ENCODE data around the gene DPYD. TPM values are rescaled to one million over a fixed set of nuclear protein-coding genes. Genes with fewer than 3 reads are reported as not detected.

DPYD gene
- total RNA-seq, 1 experiment from 2014 or later = 0.46 TPM

DNA sequence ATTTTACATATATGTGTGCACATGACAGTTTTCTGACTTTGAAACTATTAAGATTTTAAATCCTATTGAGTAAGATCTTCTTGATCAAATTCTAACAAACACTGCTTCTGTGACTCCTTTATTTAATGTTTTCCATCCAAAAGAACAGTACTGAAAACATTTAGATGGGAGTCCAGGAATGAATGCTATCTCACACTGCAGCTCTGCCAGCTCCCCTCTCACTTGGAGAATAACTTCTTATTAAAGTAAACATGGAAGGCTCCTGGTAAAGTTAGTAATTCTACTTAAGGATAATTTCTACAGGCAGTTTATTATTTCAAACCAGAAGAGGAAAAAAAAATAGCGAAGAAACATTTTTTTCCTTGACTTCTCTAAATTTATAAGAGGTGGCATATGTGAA, 349.1 kb downstream of the DPYD start (continued):
- TF ChIP-seq, protein P1, sequence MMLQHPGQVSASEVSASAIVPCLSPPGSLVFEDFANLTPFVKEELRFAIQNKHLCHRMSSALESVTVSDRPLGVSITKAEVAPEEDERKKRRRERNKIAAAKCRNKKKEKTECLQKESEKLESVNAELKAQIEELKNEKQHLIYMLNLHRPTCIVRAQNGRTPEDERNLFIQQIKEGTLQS (CRISPR knock-in tag; conservative IDR thresholded peaks at IDR 0.05) = no peak
- TF ChIP-seq, protein P2, sequence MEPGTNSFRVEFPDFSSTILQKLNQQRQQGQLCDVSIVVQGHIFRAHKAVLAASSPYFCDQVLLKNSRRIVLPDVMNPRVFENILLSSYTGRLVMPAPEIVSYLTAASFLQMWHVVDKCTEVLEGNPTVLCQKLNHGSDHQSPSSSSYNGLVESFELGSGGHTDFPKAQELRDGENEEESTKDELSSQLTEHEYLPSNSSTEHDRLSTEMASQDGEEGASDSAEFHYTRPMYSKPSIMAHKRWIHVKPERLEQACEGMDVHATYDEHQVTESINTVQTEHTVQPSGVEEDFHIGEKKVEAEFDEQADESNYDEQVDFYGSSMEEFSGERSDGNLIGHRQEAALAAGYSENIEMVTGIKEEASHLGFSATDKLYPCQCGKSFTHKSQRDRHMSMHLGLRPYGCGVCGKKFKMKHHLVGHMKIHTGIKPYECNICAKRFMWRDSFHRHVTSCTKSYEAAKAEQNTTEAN (CRISPR knock-in tag; IDR thresholded peaks at IDR 0.05) = no peak

DNA sequence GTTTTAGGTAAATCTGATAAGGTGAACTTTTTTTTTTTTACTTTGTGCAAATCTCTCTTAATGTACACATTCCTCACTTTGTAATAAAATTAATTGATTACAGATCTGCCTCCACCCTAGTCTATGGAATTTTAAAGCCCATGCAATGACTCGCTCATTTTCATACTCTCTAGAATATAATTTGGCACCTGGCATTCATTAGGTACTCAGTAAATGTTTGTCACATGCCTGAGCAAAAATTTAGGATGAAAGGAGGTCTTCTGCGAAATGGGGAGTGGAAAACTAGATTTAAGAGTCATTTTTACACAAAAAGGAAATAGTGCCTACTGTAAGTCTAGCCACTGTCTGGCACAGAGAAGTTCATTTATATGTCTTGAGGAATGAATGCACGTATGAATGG, 350.1 kb downstream of the DPYD start:
- Mint-ChIP-seq H3K36me3 (no peaks in the 10 kb centered on the region), H3K4me3 (no peak overlapping the region), H3K27me3 (ENCODE audit: low read depth) (no peaks in the 10 kb centered on the region; the same call in 1 of the 2 replicates), H3K9me3 (no peaks in the 10 kb centered on the region), H3K27ac (no peak overlapping the region), H3K4me1 (peaks cover 18% of the 10 kb centered on the region)
- TF ChIP-seq, protein P3, sequence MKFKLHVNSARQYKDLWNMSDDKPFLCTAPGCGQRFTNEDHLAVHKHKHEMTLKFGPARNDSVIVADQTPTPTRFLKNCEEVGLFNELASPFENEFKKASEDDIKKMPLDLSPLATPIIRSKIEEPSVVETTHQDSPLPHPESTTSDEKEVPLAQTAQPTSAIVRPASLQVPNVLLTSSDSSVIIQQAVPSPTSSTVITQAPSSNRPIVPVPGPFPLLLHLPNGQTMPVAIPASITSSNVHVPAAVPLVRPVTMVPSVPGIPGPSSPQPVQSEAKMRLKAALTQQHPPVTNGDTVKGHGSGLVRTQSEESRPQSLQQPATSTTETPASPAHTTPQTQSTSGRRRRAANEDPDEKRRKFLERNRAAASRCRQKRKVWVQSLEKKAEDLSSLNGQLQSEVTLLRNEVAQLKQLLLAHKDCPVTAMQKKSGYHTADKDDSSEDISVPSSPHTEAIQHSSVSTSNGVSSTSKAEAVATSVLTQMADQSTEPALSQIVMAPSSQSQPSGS (CRISPR knock-in tag; IDR thresholded peaks at IDR 0.05; ENCODE audit: borderline replicate concordance, low read depth) = no peak
- no peak for TF ChIP-seq MYBL2 (CRISPR knock-in tag; IDR thresholded peaks at IDR 0.05)
- TF ChIP-seq ETV6 (CRISPR knock-in tag; IDR thresholded peaks at IDR 0.05) = no peak
- TF ChIP-seq, protein P4, sequence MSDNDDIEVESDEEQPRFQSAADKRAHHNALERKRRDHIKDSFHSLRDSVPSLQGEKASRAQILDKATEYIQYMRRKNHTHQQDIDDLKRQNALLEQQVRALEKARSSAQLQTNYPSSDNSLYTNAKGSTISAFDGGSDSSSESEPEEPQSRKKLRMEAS (CRISPR knock-in tag; IDR thresholded peaks at IDR 0.05) = no peak
- TF ChIP-seq ATF1 (CRISPR knock-in tag; IDR thresholded peaks at IDR 0.05) = no peak
- no peak for TF ChIP-seq ZNF121 (CRISPR knock-in tag; IDR thresholded peaks at IDR 0.05)
- ChIA-PET POLR2A (no interaction called here), CTCF (no interaction called here)
- no peak for ATAC-seq
- no peak for DNase-seq (ENCODE audit: low spot score)

DNA sequence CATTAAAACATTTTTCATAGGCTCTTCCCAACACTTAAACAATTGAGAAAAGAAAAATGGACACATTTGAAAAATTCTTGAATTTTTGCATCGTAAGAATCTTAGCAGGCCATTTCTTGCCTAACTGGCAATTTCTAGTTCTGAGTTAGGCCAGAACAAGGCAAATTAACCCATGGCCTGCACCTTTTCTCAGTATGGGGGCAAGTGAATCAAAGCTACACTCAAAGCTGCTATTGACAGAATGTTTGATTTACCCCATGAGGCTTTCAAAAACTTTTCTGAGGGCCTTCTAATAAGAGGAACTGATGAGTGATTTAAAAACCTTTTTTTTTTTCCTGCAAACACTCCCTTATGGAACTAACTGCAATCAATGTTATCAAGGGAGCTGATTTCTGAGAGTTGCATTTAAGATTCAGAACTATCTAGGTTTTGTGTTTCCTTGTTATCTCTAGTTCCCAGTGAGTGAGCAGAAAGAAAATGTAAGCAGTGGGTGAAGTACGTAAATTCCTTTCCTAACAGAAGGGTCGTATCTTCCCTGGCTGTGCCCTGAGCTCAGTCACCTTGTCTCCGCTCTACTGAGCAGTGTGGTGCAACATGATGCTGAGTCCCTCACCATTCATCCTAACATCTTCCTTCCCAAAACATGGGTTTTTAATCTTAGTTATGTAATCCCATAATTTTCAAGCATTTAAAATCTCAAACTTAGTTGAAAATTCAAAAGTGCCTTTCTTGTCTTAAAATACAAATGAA, 353.7 kb downstream of the DPYD start:
- ATAC-seq = peak; percentile 93
- POLR2A ChIA-PET = interaction anchor here (0.7 kb wide), 1 partner anchor 1697 kb away, joined by 3 read pairs; no protein-coding TSS in a partner anchor
- CTCF ChIA-PET = interaction anchor here (0.7 kb wide), 1 partner anchor 222 kb away, joined by 3 read pairs; no protein-coding TSS in a partner anchor

More for the DNA sequence above, 353.7 kb downstream of the DPYD start:
- Mint-ChIP-seq H3K36me3 (no peaks in the 10 kb centered on the region), H3K4me1 (peaks cover 25% of the 10 kb centered on the region), H3K4me3 (no peak overlapping the region), H3K9me3 (no peaks in the 10 kb centered on the region), H3K27me3 (ENCODE audit: low read depth) (no peaks in the 10 kb centered on the region; the same call in 1 of the 2 replicates), H3K27ac (peak overlapping the region; percentile 29; the same call in 1 of the 2 replicates)
- no peak for DNase-seq (ENCODE audit: low spot score)
- TF ChIP-seq, protein P5, sequence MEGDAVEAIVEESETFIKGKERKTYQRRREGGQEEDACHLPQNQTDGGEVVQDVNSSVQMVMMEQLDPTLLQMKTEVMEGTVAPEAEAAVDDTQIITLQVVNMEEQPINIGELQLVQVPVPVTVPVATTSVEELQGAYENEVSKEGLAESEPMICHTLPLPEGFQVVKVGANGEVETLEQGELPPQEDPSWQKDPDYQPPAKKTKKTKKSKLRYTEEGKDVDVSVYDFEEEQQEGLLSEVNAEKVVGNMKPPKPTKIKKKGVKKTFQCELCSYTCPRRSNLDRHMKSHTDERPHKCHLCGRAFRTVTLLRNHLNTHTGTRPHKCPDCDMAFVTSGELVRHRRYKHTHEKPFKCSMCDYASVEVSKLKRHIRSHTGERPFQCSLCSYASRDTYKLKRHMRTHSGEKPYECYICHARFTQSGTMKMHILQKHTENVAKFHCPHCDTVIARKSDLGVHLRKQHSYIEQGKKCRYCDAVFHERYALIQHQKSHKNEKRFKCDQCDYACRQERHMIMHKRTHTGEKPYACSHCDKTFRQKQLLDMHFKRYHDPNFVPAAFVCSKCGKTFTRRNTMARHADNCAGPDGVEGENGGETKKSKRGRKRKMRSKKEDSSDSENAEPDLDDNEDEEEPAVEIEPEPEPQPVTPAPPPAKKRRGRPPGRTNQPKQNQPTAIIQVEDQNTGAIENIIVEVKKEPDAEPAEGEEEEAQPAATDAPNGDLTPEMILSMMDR (IDR thresholded peaks at IDR 0.05) = no peak
- TF ChIP-seq, protein P6, sequence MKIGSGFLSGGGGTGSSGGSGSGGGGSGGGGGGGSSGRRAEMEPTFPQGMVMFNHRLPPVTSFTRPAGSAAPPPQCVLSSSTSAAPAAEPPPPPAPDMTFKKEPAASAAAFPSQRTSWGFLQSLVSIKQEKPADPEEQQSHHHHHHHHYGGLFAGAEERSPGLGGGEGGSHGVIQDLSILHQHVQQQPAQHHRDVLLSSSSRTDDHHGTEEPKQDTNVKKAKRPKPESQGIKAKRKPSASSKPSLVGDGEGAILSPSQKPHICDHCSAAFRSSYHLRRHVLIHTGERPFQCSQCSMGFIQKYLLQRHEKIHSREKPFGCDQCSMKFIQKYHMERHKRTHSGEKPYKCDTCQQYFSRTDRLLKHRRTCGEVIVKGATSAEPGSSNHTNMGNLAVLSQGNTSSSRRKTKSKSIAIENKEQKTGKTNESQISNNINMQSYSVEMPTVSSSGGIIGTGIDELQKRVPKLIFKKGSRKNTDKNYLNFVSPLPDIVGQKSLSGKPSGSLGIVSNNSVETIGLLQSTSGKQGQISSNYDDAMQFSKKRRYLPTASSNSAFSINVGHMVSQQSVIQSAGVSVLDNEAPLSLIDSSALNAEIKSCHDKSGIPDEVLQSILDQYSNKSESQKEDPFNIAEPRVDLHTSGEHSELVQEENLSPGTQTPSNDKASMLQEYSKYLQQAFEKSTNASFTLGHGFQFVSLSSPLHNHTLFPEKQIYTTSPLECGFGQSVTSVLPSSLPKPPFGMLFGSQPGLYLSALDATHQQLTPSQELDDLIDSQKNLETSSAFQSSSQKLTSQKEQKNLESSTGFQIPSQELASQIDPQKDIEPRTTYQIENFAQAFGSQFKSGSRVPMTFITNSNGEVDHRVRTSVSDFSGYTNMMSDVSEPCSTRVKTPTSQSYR (CRISPR knock-in tag; IDR thresholded peaks at IDR 0.05) = no peak
- TF ChIP-seq ESRRA (CRISPR knock-in tag; IDR thresholded peaks at IDR 0.05; ENCODE audit: borderline replicate concordance) (no peak), EMX1 (CRISPR knock-in tag; IDR thresholded peaks at IDR 0.05) (no peak), ETV6 (CRISPR knock-in tag; IDR thresholded peaks at IDR 0.05) (no peak), TCF7 (CRISPR knock-in tag; IDR thresholded peaks at IDR 0.05; ENCODE audit: low read depth) (no peak), SOX15 (CRISPR knock-in tag; IDR thresholded peaks at IDR 0.05) (no peak), FOXP1 (CRISPR knock-in tag; IDR thresholded peaks at IDR 0.05; ENCODE audit: borderline replicate concordance) (no peak), FOXJ3 (CRISPR knock-in tag; IDR thresholded peaks at IDR 0.05; ENCODE audit: borderline replicate concordance) (no peak), ZNF423 (CRISPR knock-in tag; IDR thresholded peaks at IDR 0.05) (no peak)
- TF ChIP-seq, protein P7, sequence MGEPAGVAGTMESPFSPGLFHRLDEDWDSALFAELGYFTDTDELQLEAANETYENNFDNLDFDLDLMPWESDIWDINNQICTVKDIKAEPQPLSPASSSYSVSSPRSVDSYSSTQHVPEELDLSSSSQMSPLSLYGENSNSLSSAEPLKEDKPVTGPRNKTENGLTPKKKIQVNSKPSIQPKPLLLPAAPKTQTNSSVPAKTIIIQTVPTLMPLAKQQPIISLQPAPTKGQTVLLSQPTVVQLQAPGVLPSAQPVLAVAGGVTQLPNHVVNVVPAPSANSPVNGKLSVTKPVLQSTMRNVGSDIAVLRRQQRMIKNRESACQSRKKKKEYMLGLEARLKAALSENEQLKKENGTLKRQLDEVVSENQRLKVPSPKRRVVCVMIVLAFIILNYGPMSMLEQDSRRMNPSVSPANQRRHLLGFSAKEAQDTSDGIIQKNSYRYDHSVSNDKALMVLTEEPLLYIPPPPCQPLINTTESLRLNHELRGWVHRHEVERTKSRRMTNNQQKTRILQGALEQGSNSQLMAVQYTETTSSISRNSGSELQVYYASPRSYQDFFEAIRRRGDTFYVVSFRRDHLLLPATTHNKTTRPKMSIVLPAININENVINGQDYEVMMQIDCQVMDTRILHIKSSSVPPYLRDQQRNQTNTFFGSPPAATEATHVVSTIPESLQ (CRISPR knock-in tag; IDR thresholded peaks at IDR 0.05) = no peak
- TF ChIP-seq, protein P8, sequence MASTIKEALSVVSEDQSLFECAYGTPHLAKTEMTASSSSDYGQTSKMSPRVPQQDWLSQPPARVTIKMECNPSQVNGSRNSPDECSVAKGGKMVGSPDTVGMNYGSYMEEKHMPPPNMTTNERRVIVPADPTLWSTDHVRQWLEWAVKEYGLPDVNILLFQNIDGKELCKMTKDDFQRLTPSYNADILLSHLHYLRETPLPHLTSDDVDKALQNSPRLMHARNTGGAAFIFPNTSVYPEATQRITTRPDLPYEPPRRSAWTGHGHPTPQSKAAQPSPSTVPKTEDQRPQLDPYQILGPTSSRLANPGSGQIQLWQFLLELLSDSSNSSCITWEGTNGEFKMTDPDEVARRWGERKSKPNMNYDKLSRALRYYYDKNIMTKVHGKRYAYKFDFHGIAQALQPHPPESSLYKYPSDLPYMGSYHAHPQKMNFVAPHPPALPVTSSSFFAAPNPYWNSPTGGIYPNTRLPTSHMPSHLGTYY (CRISPR knock-in tag; IDR thresholded peaks at IDR 0.05) = no peak
- TF ChIP-seq, protein P9, sequence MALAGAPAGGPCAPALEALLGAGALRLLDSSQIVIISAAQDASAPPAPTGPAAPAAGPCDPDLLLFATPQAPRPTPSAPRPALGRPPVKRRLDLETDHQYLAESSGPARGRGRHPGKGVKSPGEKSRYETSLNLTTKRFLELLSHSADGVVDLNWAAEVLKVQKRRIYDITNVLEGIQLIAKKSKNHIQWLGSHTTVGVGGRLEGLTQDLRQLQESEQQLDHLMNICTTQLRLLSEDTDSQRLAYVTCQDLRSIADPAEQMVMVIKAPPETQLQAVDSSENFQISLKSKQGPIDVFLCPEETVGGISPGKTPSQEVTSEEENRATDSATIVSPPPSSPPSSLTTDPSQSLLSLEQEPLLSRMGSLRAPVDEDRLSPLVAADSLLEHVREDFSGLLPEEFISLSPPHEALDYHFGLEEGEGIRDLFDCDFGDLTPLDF (CRISPR knock-in tag; IDR thresholded peaks at IDR 0.05) = no peak

Measured in WTC11 (cell line).